CD4-positive, alpha-beta T cell treated with Interleukin-2 at 100 ng/mL for 4 hours (primary cell): ENCODE measurements around the gene EPB41L3.

Source experiments
- DNase-seq: peaks from one replicate; pipeline ENCODE4 v3.0.0-alpha.2; 2020; ENCODE audit warnings: low spot score

Gene EPB41L3

DNA sequence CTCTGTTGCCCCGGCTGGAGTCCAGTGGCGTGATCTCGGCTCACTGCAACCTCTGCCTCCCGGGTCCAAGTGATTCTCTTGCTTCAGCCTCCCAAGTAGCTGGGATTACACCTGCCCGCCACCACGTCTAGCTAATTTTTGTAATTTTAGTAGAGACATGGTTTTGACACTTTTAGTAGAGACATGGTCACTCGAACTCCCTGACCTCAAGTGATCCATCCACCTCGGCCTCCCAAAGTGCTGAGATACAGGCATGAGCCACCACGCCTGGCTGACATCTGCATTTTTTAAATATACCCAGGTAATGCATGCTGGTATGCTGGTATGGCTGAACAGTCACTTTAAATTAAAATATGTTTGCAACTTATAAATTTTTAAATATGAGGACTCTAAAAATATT is 91.9 kb downstream of the EPB41L3 start:
- DNase-seq, result no peak

DNA sequence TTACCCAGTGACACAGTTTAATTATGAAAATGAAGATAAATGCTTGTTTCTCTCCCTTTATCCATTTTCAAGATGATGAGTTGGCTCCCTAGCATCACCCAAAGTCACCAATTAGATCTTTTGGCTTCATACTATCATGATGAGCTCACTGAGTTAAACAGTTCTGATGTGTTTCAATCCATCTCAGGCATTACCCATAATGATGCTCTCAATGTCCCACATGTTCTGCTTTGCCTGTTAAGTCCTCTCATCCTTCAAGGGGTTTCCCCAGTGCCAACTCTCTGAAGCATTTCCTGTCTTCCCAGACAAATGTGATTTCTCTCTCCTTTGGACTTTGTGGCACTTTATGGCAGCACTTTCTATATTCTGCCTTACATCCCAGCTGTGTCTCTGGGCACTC is 92.6 kb downstream of the EPB41L3 start:
- no peak for DNase-seq

DNA sequence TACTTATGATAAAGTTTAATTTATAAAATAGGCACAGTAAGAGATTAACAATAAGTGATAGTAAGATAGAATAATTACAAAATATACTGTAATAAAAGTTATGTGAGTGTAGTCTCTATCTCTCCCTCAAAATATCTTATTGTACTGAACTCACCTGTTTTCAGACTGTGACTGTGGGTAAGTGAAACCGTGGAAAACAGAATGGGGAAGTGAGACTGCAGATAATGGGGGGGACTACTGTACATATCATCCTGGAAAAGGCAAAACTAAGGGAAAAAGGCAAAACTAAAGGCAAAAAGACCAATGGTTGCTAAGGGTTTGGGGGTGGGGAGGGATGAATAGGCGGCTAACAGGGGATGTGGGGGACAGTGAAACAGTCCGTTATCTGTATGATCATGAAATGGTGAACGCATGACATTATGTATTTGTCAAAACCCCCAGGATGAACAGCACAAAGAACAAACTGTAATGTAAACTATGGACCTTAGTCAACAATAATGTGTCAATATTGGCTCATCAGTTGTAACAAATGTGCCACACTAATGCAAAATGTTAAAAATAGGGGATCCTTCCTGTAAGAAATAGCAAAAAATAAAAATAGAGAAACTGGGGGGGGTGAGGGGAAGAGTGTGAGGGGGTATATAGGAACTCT is 93.8 kb downstream of the EPB41L3 start:
- DNase-seq, result no peak

DNA sequence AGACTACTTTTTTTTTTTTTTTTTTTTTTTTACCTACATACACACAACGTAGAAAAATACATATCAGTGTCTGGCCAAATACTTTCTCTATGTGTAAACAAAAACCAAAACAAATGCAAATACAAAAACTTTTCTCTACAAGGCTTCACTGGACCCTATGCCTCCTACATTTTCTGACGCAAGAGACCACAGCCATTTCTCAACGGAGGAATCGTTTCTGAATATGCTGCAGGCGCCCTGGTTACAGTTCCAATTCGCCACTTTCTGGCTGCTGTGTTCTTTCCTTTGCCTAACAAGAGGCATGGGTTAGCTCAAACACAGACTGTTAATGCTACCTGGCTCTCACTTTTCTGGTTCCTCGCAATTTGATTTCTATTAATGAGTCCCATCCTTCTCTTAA is 96.4 kb downstream of the EPB41L3 start:
- DNase-seq, result no peak

DNA sequence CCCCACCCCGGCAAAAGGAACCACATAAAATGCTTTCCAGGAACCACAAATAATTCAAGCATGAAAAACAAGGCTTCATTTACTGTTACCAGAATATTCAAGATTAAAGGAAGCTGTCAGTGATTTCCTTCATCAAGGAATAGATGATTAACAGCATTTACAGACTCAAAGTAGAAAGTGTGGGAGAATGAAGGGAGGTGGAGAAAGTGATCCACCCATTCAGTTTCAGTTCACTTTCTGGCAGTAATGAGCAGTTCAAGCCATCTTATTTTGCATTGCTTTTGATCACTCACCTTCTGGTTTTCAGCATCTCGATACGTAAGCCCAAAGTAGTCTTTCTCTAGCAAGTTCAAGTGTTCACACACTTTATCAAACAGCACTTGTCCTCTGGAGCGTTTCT is 99.0 kb downstream of the EPB41L3 start:
- DNase-seq, result no peak

DNA sequence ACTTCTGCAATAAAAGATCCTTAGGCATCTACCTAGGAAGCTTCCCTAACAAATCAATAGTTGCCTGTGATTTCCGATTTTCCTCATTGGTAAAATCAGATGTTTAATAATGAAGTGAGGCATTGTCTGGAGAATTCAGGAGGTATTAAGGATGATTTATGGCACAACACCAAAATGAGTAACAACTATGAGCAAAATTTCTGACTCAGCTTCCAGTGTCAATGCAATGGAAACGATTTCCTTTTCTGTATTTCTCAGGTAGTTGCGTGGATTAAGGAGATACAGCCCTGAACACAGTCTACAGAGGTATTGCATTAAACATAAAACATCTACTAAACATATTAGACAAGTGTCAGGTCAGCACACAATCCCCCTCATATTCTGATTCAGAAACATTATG is 99.5 kb downstream of the EPB41L3 start:
- DNase-seq, result no peak

DNA sequence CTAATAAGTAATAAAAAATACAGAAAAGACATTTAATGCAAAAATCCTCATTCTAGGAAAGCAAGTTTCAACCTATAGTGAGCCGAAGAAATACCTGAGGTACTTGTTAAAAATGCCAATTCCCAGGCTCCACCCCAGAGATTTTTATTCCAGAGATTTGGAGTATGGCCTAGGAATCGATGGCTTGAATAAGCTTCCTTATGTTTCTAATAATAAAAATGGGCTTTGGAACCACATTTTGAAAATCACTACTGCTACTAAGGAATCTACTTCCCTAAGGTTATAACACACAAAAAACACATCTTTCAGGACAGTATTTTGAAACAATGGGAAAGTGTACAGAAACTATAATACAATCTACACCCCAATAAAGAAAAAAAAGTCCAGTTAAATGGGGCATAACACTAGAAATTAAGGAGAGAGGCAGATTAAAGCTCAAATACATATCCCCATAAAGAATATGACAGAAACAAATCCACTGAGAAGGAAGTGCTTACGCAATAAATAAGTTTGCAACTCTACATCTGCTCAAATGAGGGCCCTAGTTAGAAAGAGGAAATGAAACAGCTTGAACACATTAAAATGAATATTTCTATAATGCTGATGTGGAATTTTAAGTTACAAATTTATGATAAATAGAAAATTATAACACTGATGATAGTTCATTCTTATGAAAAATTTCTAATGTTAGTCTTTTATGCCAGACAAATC is 103.7 kb downstream of the EPB41L3 start:
- no peak for DNase-seq

DNA sequence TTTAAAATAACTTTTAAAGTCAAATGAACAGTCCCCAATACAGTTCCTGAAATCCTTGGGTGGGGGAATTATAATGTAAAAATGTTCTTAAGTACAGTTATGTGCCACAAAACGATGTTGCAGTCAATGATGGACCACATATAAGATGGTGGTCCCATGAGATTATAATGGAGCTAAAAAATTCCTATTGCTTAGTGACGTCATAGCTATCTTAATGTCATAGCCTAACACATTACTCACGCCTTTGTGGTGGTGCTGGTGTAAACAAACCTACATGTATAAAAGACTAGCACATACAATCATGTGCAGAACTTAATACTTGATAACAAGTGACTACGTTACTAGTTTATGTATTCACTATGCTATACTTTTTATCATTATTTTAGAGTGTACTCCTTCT is 109.4 kb downstream of the EPB41L3 start:
- no peak for DNase-seq

DNA sequence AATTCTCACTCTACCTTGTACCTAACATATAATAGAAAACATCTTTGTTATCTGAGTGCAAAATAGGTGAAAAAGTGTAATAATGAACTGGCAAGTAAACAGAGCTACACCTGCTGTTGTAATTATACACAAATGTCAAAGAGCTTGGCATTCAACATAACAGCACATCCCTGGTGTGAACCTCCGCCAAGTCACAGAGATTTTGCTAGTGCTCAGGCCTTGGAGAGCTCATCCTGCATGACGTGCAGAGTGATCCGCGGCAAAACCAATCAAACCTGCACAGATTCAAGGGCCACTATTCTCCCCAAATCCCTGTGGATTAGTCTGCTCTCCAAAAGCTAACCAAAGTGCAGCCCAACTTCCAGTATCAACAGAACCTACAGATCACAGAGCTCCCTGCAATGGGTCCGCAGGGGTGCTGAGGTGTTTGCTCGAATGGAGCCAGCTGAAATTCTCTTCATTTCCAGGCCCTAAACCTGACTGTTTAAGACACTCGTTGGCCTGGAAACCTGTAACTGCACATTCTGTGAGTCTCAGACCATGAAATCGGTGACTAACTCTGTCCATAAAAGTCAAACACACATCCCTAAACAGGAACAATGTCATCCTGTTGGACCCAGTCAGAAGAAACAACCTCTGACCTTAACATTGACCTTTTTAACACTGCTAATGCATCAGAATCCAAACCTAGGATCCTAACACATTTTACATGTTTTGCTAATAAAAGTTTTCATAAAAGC is 111.8 kb downstream of the EPB41L3 start:
- no peak for DNase-seq

DNA sequence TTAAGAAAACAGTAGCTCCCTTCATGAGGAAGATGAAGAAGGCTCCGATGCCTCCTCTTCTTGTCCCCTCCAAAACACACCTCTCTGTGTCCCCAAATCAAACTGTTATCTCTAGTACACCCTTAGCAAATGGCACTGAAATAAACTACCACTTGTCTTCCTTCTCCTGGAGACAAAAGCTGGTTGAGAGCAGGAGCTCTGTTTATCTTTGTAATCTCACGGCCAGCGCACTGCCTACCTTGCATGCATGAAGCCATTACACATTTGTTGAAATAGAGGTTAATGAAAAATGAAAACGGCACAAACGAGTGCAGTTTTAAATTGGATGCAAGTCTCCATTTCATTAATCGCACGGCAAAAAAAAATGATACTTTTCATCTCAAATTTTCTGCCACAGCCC is 113.7 kb downstream of the EPB41L3 start:
- DNase-seq, result no peak

DNA sequence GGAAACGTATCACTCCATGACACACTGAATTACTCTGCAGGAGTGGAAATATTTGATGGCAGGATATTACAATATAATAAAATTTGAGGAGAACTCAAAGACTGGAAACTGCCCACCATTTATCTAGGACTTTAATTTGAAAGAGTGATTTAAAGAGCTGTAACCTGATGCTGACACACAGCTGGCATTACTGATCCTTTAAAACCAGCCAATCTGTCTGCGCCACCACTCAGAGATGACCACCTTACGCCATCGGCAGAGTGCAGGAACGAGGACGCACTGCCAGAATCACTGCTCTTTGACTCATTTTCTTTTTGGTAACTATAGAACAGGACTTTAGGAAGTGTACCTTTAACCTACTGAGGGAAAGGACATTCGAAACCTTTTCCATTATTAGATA is 114.1 kb downstream of the EPB41L3 start:
- DNase-seq, result no peak

DNA sequence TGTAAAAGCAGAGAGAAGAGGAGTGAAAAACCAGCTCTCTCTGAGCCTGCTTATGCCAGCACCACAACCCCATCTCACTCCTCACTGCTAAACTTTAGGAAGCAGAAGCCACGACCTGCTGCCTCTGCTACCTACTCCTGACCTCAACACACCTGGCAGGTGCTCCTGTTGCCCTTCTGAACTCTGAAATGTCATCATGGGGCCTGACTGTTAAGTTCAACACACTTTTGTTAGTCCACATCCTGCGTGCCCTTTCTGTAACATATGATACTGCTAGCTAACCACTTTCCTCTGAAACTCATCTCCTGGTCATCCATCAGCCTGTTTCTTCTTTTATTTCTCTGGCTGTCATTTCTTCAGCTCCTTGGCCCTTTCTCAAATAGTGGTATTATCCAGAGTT is 118.1 kb downstream of the EPB41L3 start:
- DNase-seq, result no peak

DNA sequence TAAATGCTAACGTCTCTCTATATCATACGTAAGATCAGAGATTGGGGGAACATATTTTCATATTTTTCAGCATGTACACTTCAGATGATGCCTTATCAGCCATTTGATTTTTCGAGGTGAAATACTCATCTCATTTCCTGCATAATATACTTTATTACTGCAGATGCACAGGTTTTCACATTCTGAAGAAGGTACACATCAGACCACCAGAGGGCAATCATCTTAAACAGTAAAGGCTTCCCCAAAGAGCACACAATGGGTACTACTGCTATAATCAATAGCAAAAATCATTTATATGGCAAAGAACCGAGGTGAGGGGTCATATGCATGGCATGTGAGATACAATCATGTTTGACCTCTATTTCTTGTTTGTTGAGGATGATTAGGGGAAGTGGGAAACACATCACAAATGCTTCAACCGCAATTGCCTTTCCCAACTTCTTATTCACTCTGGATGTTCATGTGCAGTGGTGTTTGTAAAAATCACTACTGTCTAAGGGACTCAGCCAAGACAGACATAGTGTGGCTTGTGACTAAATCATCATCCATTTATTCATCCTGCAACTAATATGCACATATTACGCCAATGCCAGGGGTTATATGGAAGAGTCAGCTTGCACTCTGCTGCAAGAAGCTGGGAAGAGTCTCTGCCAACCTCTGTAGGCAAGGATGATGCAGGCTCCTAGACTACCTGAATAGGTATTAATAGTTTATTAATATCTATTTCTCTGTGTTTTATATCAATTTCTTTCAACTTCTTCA is 118.7 kb downstream of the EPB41L3 start:
- peak; percentile 24 for DNase-seq

DNA sequence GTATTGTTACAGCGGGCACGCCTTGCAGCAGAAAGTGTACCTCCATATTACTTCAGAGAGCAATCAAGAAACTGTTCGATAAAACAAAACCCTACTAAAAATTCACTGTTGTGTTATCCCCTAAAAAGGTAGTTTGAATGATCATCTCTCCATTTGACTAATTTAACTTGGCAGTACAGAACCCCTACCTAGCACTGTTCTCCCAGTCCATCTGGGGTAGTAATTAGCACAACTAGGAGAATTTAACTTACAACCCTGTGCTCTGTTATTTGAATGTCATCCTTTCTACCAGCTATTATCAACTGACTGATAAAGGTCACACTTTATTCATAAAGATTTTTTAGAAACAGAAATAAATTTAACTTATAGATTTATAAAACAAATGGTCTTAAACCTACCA is 121.2 kb downstream of the EPB41L3 start:
- DNase-seq, result no peak

DNA sequence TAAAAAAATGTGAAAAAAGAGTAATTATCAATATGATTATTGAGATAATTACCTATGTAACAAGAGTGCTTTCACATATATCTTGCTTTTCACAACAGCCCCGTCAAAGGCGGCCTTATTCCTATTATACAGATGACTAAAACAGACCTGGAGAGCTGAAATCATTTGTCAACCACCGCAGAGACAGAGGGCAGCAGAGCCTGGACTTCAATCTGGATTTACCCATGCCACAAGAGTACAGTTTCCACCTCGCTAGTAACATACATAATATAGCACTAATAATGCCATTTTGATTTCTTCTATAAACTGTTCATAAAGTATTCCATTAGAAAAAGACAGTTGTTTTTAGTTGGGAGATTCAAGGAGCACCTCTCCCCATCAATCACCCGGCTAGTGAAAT is 121.8 kb downstream of the EPB41L3 start:
- no peak for DNase-seq

DNA sequence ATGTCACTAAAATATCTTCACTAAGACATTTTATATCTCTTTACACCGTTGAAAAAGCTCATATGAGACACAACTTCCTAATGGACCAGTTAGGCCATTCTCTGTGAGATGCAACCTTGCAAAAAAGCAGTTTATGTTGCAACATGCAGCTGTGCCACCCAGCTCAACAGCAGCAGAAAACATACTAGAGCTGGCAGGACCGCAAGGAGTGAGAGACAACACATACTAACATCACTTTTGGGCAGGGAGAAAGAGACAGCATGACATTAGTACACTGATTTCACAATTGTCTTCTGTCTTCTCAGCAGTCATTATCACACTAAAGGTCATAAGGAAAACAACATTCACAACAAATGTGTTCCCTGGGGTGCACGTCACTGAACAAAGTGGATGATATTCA is 122.9 kb downstream of the EPB41L3 start:
- DNase-seq, result no peak

DNA sequence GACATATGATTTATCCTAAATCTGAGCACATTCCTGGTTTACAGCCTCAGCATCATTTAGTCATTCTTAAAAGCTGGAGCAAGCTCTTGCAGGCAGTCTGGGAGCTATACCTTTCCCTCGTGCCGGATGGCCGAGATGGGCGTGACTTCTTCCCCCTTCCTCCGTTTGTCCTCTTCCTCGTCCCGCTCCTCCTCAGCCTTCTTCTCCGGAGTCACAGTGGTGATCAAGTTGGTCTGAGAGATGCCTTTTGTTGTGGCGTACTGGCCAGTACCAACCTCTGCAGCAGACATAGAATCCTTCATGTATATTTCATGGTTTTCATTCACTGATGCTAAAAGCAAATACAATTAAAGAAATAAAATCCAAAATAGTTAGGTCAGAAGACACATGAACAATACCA is 124.2 kb downstream of the EPB41L3 start:
- no peak for DNase-seq

DNA sequence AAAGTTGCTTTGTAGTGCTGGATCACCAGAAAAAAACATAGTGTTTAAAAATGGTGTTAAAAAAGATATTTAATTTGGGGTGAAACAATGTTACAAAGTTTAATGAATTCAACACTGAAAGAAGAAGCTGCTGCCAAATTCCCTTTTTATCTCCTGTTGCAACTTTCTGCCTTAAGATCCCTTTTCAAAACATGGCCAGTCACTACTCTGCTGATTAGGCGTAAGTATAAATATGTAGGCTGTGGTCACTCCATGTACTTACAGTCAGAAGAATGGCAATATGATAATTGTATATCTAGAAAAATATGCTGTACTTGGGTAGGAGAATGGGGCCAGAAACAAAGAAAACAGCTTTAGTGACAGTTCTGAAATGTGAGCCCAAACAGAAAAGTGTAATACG is 124.8 kb downstream of the EPB41L3 start:
- DNase-seq, result no peak

DNA sequence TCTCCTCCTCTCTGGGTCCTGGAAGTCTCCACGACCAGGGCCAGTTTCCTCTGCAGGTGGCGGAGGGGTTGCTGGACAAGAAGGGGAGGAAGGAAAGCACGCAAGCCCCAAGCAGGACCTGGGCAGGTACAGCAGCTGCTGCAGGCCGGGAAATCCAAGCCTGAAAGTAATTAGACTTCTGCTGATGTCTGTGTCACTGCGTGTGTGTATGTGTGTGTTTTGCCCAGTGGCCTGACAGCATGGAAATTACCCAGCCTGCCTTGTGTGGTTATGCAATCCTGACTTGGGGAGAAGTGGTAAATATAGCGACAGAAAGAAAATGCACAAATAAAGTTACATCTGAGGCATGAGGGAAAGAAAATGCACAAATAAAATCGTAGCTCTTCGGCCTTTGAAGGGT is 126.5 kb downstream of the EPB41L3 start:
- no peak for DNase-seq

DNA sequence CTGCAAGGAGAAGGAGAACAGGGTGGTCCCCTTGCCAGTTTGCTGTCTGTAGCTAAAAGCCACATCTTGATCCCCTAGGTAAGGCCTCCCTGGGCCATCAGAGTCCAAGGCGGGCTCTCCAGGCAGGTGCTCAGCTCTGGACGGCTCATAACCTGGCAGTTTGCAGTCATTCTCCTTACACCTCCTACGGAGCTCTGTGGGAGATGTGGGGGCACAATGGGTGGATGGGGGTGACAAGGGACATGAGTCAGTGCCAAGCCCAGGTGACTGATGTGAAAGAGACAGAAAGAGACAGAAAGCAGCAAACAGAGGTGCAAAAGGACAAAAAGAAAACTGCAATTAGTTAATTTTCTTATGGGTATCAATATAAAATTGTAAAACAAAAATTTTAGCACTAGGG is 127.7 kb downstream of the EPB41L3 start:
- DNase-seq, result no peak

DNA sequence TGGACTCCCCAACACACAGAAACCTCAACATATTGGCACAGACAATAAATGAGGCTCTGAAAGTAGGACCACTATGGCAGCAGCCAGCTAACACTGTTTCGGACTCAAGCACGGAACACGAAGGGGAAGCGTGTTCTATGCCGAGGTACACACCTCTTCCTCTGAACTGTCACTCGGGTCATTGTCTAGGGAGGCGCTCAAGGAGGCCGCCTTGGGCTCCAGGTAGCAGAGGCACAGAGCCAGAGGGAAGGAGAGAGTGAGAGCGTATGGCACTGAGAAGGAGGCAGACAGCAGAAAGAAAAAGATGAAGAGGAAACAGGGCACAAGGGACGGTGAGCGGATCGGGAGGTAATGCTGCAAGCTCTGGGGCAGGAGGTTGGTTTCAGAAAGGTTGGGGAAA is 128.1 kb downstream of the EPB41L3 start:
- DNase-seq, result no peak

DNA sequence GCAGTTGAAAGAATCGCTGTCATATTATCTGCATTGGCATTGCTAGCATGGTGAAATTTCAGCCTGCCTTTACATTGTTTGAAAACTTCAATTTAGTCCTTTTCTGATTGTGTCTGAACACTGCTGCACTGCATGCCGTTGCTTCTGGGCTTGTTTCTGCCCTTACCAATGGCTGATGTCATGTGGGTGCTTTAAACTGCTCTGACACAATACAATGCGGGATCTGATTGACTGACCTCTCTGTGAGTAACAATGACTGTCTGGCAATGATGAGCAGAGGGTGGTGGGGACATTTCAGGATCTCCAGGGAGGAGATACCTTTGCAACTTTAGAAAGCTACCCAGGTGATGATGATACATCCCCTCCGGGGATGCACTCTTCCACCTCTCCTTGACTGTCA is 128.8 kb downstream of the EPB41L3 start:
- no peak for DNase-seq

DNA sequence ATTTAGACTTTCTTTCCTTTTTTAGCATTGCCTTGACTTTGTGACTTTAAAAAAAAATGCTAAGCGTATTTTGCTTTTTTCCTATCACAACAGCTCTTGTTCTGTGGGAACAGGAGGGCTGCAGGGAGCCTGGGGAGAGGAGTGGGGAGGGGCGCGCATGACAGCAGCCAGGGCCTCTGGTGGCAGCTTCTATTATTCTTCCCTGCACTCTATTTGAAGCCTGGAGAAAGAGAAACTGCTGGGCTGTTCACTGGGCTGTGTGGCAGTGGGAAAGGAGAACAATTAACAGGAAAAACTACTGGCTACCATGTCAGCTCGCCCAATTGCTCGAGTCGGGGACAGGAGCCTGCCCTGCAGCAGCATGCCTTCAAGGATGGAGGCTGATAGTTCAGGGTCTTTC is 129.3 kb downstream of the EPB41L3 start:
- no peak for DNase-seq
